ENCODE data around the gene GSK3A. TPM values are rescaled to one million over a fixed set of nuclear protein-coding genes. Genes with fewer than 3 reads are reported as not detected.
A peak's percentile ranks its signal among the peaks of the same experiment; 100 is the strongest.

GSK3A gene
- total and polyA plus RNA-seq, 2 donors, result 12.7 to 31.4 TPM

DNA sequence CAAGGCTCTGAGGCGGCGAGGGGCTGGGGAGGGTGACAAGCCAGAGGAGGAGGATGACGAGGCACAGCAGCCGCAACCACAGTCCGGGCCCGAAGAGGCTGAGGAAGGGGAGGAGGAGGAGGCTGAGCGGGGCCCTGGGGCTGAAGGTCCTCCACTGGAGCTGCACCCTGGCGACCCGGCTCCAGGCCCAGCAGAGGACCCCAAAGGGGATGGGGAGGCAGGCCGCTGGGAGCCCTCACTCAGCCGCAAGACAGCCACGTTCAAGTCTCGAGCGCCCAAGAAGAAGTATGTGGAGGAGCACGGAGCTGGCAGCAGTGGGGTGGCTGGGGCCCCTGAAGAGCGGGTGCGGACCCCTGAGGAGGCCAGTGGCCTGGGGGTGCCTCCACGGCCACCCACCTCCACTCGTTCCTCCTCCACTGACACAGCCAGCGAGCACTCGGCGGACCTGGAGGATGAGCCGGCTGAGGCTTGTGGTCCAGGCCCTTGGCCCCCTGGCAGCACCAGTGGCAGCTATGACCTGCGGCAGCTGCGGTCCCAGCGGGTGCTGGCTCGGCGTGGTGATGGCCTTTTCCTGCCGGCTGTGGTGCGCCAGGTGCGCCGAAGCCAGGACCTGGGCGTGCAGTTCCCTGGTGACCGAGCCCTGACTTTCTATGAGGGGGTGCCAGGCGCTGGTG, 29.6 kb upstream of the GSK3A start:
- H3K27ac ChIP-seq (ENCODE audit: low read depth in 1 of 2, low read length in 1 of 2), result no peak overlapping the region
- H3K4me1 ChIP-seq (ENCODE audit: control insufficient read depth in 2 of 2, insufficient read depth in 2 of 2, low read length in 2 of 2), result peaks cover 24 to 32% of the 10 kb centered on the region in 2 donors
- H3K9me3 ChIP-seq (ENCODE audit: control insufficient read depth in 2 of 2, insufficient read depth in 1 of 2, low read length in 1 of 2), result no peaks in the 10 kb centered on the region

DNA sequence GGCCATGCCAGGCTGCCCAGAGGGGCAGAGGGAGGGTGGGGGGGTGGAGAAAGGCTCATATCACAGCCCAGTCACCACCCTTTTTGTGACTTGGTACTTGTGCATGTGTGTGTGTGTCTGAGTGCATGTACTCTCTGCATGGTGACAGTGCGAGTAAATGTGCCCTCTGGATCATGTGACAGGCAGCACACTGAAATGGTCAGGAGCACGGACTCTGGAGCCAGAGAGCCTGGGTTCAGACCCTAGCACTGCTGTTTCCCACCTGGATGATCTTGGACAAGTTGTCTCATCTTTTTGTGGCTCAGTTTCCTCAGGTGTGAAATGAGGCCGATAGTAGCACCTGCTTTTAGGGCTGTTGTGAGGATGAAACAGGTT, 28.6 kb upstream of the GSK3A start:
- H3K4me3 ChIP-seq (ENCODE audit: low read length in 2 of 2), result peak overlapping the region in 1 of 2 donors; percentile 79
- H3K36me3 ChIP-seq (ENCODE audit: control insufficient read depth in 2 of 2, insufficient read depth in 2 of 2, low read length in 1 of 2), result peaks cover 32 to 39% of the 10 kb centered on the region in 2 donors
- H3K27me3 ChIP-seq (ENCODE audit: control insufficient read depth in 2 of 2, insufficient read depth in 1 of 2, low read length in 1 of 2), result no peaks in the 10 kb centered on the region
- 88% methylated on average over 3 of the region's 3 CpGs for WGBS
- peak overlapping the region in 1 of 2 donors; percentile 93 for H3K27ac ChIP-seq (ENCODE audit: low read depth in 1 of 2, low read length in 1 of 2)
- H3K4me1 ChIP-seq (ENCODE audit: control insufficient read depth in 2 of 2, insufficient read depth in 2 of 2, low read length in 2 of 2), result peaks cover 24 to 32% of the 10 kb centered on the region in 2 donors
- H3K9me3 ChIP-seq (ENCODE audit: control insufficient read depth in 2 of 2, insufficient read depth in 1 of 2, low read length in 1 of 2), result no peaks in the 10 kb centered on the region
- no peak for DNase-seq (ENCODE audit: low read depth in 6 of 9, low spot score in 9 of 9)

More for the DNA sequence above, 29.6 kb upstream of the GSK3A start:
- H3K27me3 ChIP-seq (ENCODE audit: control insufficient read depth in 2 of 2, insufficient read depth in 1 of 2, low read length in 1 of 2), result no peaks in the 10 kb centered on the region
- 97% methylated on average over 35 of the region's 35 CpGs for WGBS
- no peak for DNase-seq (ENCODE audit: low read depth in 6 of 9, low spot score in 9 of 9)
- peaks cover 34 to 39% of the 10 kb centered on the region in 2 donors for H3K36me3 ChIP-seq (ENCODE audit: control insufficient read depth in 2 of 2, insufficient read depth in 2 of 2, low read length in 1 of 2)
- no peak overlapping the region for H3K4me3 ChIP-seq (ENCODE audit: low read length in 2 of 2)

DNA sequence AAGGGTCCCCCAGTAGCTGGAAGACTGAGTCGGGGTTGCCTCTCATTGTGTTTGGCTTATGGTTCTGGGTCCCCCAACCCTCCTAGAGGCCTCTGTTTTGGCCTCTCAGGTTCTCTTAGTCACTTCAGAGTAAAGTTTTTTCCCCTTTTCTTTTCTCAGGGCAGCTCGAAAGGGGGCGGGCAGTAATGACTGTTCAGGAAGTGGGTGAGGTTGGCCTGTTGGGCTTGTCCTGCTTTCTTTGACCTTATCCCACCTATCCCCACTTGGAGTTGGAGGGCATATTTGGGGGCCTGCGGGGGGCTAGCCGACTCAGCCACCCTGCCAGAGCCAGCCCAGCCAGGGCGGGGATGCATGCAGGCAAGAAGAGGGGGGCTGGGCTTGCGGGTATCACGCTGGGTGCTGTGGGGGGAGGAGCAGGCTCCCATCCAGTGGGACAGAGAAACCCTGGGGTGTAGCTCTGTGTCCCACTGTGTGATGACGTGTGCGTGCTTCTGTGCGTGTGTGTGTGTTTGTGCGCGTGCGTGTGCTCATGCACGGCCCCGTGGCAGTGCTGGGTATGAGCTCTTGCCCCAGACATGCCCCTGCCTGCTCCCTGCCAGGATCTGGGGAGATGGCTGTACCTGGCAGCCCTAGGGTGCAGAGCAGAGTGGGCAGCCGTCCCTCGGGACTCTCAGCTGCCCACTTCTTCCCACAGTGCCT, 28.1 kb upstream of the GSK3A start:
- H3K4me1 ChIP-seq (ENCODE audit: control insufficient read depth in 2 of 2, insufficient read depth in 2 of 2, low read length in 2 of 2), result peaks cover 24 to 32% of the 10 kb centered on the region in 2 donors
- H3K27ac ChIP-seq (ENCODE audit: low read depth in 1 of 2, low read length in 1 of 2), result peak overlapping the region; percentile 93 to 94
- H3K27me3 ChIP-seq (ENCODE audit: control insufficient read depth in 2 of 2, insufficient read depth in 1 of 2, low read length in 1 of 2), result no peaks in the 10 kb centered on the region
- peak overlapping the region; percentile 54 to 79 for H3K4me3 ChIP-seq (ENCODE audit: low read length in 2 of 2)
- H3K36me3 ChIP-seq (ENCODE audit: control insufficient read depth in 2 of 2, insufficient read depth in 2 of 2, low read length in 1 of 2), result peaks cover 32 to 39% of the 10 kb centered on the region in 2 donors
- DNase-seq (ENCODE audit: low read depth in 6 of 9, low spot score in 9 of 9), result peak in 1 of 9 donors; percentile 62
- WGBS, result 8% methylated on average over 18 of the region's 18 CpGs
- H3K9me3 ChIP-seq (ENCODE audit: control insufficient read depth in 2 of 2, insufficient read depth in 1 of 2, low read length in 1 of 2), result no peaks in the 10 kb centered on the region

DNA sequence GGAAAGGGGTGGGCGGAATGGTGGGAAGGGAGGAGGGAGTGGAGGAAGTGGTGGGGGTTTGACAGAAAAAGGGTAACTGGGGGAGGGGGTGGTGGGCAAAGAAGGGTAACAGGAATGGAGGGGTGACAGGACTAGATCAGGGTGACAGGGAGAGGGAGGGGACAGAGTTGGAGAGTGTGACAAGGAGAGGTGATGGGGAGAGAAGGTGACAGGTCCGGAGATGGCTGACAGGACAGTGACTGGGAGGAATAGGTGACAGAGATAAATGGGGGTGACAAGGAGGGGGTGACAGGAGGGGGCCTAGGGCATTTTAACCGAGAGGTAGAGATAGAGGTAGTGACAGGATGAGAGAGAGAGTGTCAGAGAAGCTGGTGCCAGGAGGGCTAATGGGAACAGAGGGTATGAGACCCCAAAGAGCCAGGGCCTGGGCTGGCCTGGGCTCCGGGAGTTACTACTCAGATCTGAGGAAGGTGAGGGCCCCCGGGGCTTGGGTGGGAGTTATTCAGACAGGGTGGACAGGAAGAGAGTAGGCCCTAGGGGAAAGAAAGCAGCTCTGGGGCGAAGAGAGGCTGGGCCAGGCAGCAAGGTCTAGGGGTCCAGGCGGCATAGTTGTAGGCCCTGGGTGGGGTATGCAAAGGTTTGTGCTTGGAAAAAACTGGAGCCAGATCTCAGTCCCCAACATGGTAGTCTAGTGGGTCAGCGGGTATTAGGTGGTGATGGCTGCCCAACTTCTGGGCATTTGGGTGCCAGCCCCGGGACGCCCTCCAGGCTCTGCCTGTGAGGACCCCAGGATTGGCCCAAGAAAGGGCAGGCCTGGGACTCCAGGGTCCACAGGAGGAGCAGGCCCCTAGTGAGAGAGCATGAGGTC, 27.3 kb upstream of the GSK3A start:
- Histone ChIP-seq H3K27ac (ENCODE audit: low read depth in 1 of 2, low read length in 1 of 2) (peak overlapping the region; percentile 93 to 94), H3K4me1 (ENCODE audit: control insufficient read depth in 2 of 2, insufficient read depth in 2 of 2, low read length in 2 of 2) (peaks cover 24 to 32% of the 10 kb centered on the region in 2 donors), H3K27me3 (ENCODE audit: control insufficient read depth in 2 of 2, insufficient read depth in 1 of 2, low read length in 1 of 2) (no peaks in the 10 kb centered on the region), H3K36me3 (ENCODE audit: control insufficient read depth in 2 of 2, insufficient read depth in 2 of 2, low read length in 1 of 2) (peaks cover 31 to 32% of the 10 kb centered on the region in 2 donors), H3K9me3 (ENCODE audit: control insufficient read depth in 2 of 2, insufficient read depth in 1 of 2, low read length in 1 of 2) (no peaks in the 10 kb centered on the region), H3K4me3 (ENCODE audit: low read length in 2 of 2) (peak overlapping the region; percentile 54 to 79)
- 46% methylated on average over 10 of the region's 10 CpGs for WGBS
- peak in 1 of 9 donors; percentile 33 for DNase-seq (ENCODE audit: low read depth in 6 of 9, low spot score in 9 of 9)

DNA sequence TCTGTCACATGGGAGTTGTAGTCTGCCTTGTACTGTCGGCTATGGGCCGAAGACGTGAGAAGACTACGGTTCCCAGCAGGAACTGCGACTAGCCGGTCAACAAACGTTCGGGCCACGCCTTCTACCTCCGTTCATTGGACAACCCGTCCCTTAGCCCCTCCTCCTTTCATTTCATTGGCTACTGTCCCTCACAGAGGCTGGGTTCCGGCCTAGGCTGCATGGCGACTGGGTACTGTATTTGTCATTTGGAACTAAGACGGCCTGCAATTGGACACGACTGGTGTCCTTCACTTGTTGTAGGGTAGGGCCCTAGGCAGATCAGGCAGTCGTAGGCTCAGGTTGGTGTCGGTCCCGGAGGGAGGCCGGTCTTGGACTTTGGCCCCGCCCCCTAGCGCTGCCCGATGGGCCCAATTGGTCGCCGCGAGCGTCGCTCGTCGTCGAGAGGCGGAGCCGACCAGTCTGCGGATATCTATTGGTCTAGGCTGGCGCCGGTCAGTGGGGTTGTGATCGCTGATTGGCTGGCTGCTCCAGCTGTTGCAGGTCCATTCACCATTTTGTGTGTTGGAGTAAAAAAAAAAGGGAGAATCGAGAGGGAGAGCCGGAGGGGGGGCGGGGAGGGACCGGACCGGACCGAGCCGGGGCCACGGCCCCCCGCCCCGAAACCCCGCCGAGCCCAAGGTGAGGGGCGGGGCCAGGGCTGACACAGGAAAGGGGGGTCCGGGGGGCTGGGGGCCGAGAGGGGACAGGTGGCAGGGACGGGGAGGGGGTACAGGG, 26.5 kb upstream of the GSK3A start, which contains the start of gene CIC:
TSS of gene CIC (plus strand) at position 549 of the 774 bp plus-strand sequence. CDS start 2,532 bp downstream, outside the sequence.
- Histone ChIP-seq H3K27ac (ENCODE audit: low read depth in 1 of 2, low read length in 1 of 2) (peak within 1 kb of the TSS; percentile 95 to 98), H3K4me3 (ENCODE audit: low read length in 2 of 2) (peak within 1 kb of the TSS; percentile 66 to 79), H3K4me1 (ENCODE audit: control insufficient read depth in 2 of 2, insufficient read depth in 2 of 2, low read length in 2 of 2) (peaks cover 24 to 32% of the 10 kb centered on the region in 2 donors), H3K9me3 (ENCODE audit: control insufficient read depth in 2 of 2, insufficient read depth in 1 of 2, low read length in 1 of 2) (no peaks in the 10 kb centered on the region), H3K36me3 (ENCODE audit: control insufficient read depth in 2 of 2, insufficient read depth in 2 of 2, low read length in 1 of 2) (peaks cover 23 to 24% of the 10 kb centered on the region in 2 donors), H3K27me3 (ENCODE audit: control insufficient read depth in 2 of 2, insufficient read depth in 1 of 2, low read length in 1 of 2) (no peaks in the 10 kb centered on the region)
- peak; percentile 99 to 100 (median 100) for DNase-seq (ENCODE audit: low read depth in 6 of 9, low spot score in 9 of 9)
- WGBS, result under 1% methylated on average over 52 of the region's 52 CpGs

DNA sequence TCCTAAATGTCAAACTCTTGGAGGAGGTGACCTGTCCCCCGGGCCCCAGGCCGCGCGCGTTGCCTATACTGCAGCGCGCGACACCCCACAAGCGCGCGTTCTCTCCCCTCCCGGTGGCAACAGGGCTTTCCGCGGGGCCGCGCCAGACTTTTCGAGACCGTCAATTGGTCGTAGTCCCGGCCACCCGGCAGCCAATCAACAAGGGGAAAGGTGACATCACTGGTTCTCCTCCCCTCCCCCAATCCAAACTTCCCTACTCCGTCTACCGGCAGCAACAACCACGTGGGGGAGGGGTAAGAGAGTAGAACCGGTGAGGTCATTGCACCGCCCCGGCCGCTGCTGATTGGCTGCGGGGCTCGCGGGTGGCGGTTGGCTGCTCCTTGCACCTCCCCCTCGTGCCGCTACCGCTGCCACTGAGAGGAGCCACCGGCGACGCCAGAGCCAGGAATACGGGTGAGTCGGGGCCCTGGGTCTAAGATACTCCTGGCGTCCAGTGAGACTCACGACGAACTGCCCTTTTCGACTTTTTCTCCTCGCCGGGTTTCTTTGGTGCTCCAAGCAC, 25.8 kb upstream of the GSK3A start:
- under 1% methylated on average over 46 of the region's 46 CpGs for WGBS
- DNase-seq (ENCODE audit: low read depth in 6 of 9, low spot score in 9 of 9), result peak; percentile 99 to 100 (median 100)
- Histone ChIP-seq H3K27me3 (ENCODE audit: control insufficient read depth in 2 of 2, insufficient read depth in 1 of 2, low read length in 1 of 2) (no peaks in the 10 kb centered on the region), H3K9me3 (ENCODE audit: control insufficient read depth in 2 of 2, insufficient read depth in 1 of 2, low read length in 1 of 2) (no peaks in the 10 kb centered on the region), H3K36me3 (ENCODE audit: control insufficient read depth in 2 of 2, insufficient read depth in 2 of 2, low read length in 1 of 2) (peaks cover 16 to 17% of the 10 kb centered on the region in 2 donors), H3K4me3 (ENCODE audit: low read length in 2 of 2) (peak overlapping the region; percentile 66 to 71), H3K4me1 (ENCODE audit: control insufficient read depth in 2 of 2, insufficient read depth in 2 of 2, low read length in 2 of 2) (peaks cover 24 to 32% of the 10 kb centered on the region in 2 donors), H3K27ac (ENCODE audit: low read depth in 1 of 2, low read length in 1 of 2) (peak overlapping the region; percentile 95 to 98)

DNA sequence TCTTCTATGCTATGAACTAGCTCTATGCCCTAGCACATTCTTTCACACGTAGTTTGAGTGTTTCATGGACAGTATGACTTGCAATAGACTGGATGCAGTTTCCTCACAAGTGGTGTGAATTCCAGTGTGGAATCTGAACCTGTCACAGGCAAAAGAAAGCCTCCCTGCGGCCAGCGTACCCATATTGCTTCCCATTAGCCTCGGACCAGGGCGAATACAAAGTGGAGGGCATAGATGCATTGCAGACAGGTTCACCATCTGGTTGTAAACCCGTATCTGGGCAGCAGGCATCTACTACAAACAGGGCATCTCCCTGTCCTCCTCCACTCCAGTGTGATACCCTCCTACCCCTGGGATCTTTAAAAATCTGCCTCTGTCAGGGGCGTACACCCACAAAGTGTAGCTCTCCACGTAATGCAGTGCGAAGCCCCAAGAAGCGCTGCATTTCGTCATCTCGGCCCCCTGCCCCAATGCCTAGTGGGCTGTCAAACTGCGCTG, 25.3 kb upstream of the GSK3A start:
- Histone ChIP-seq H3K9me3 (ENCODE audit: control insufficient read depth in 2 of 2, insufficient read depth in 1 of 2, low read length in 1 of 2) (no peaks in the 10 kb centered on the region), H3K27me3 (ENCODE audit: control insufficient read depth in 2 of 2, insufficient read depth in 1 of 2, low read length in 1 of 2) (no peaks in the 10 kb centered on the region), H3K36me3 (ENCODE audit: control insufficient read depth in 2 of 2, insufficient read depth in 2 of 2, low read length in 1 of 2) (peaks cover 11 to 12% of the 10 kb centered on the region in 2 donors), H3K4me3 (ENCODE audit: low read length in 2 of 2) (peak overlapping the region; percentile 66 to 71), H3K27ac (ENCODE audit: low read depth in 1 of 2, low read length in 1 of 2) (peak overlapping the region; percentile 62 to 80), H3K4me1 (ENCODE audit: control insufficient read depth in 2 of 2, insufficient read depth in 2 of 2, low read length in 2 of 2) (peaks cover 24 to 32% of the 10 kb centered on the region in 2 donors)
- DNase-seq (ENCODE audit: low read depth in 6 of 9, low spot score in 9 of 9), result no peak
- 14% methylated on average over 13 of the region's 13 CpGs for WGBS

Data from thymus (tissue), 11 donors.